Heart left ventricle (tissue), 16 donors: ENCODE measurements around the gene SMOC1. TPM values are rescaled to one million over a fixed set of nuclear protein-coding genes. Genes with fewer than 3 reads are reported as not detected.

Source experiments
- ATAC-seq, 4 donors: fragments of 200-7000 bp; cut with Tn5 transposase; one replicate each; pipeline ENCODE4 v1.9.1; 2020 to 2022; ENCODE audit warnings: moderate library complexity in 4 of 4, mild to moderate bottlenecking in 3 of 4, moderate number of reproducible peaks in 1 of 4
- DNase-seq, 5 donors: peaks; one replicate each; pipeline ENCODE4 v3.0.0-alpha.2; 2020
- H3K27ac ChIP-seq, 12 donors: fragments of 200-600 bp; sonication (generic) in 4 of 12; one replicate each; pipeline versions ENCODE4 v1.5.0 to v1.8.0; 2016 to 2022; ENCODE audit warnings: mild to moderate bottlenecking in 2 of 12
- H3K27me3 ChIP-seq, 9 donors: fragments of 200-600 bp; sonication (generic) in 2 of 9; one replicate each; pipeline versions ENCODE4 v1.5.1 to v1.8.0; 2016 to 2022; ENCODE audit warnings: mild to moderate bottlenecking in 3 of 9
- H3K36me3 ChIP-seq, 9 donors: fragments of 200-600 bp; sonication (generic) in 2 of 9; one replicate each; pipeline versions ENCODE4 v1.5.0 to v1.8.0; 2018 to 2022; ENCODE audit warnings: mild to moderate bottlenecking in 2 of 9
- H3K4me1 ChIP-seq, 12 donors: fragments of 200-600 bp; sonication (generic) in 4 of 12; one replicate each; pipeline versions ENCODE4 v1.5.0 to v1.8.0; 2016 to 2022; ENCODE audit warnings: mild to moderate bottlenecking in 3 of 12
- H3K4me3 ChIP-seq, 12 donors: fragments of 200-600 bp; sonication (generic) in 4 of 12; one replicate each; pipeline versions ENCODE4 v1.5.0 to v1.8.0; 2017 to 2022; ENCODE audit warnings: mild to moderate bottlenecking in 9 of 12, moderate library complexity in 4 of 12
- H3K9me3 ChIP-seq, 12 donors: fragments of 200-600 bp; sonication (generic) in 4 of 12; one replicate each; pipeline versions ENCODE4 v1.5.0 to v1.8.0; 2016 to 2022; ENCODE audit warnings: mild to moderate bottlenecking in 1 of 12
- CTCF ChIP-seq, 12 donors: fragments of 200-600 bp; sonication (generic) in 4 of 12; IDR thresholded peaks; one replicate each; pipeline versions ENCODE4 v1.5.0 to v1.8.0; 2018 to 2022; ENCODE audit warnings: antibody characterized with exemption in 12 of 12, mild to moderate bottlenecking in 5 of 12
- POLR2A ChIP-seq, 2 donors: fragments of 450-650 bp; IDR thresholded peaks; one replicate each; pipeline ENCODE4 v1.6.1; 2017; ENCODE audit warnings: antibody characterized with exemption in 2 of 2, mild to moderate bottlenecking in 2 of 2, moderate library complexity in 2 of 2
- WGBS, 4 donors: extraction: QIAGEN DNeasy Blood & Tissue Kit in 2 of 4; methylation state at CpG; one replicate each; pipeline versions ENCODE4 v1.1.5 to v1.1.7; 2013 to 2018; 5-methylcytosine and 5-hydroxymethylcytosine counted together
- intact Hi-C, 10 donors: fragments of 100-400 bp; cut with DNase I; formaldehyde crosslinking; loops; one replicate each; pipeline versions ENCODE4 v1.11.1 to v1.14.2; 2022
- polyA plus RNA-seq, 2 donors: library from polyadenylated mRNA; stranded (reverse); fragments of 200-250 nt; gene quantifications; one replicate each; pipeline ENCODE4 v1.2.3, GENCODE V29; 2013
- total RNA-seq, 9 donors: library from RNA; depleted of rRNA in 2 of 9; stranded (reverse); fragments of >200 nt in 2 of 9; fragmentation: NEBNext Ultra II Directional in 3 of 9; extraction: Animal tissue kit (Norgen Biotek cat#: 25700) in 3 of 9; gene quantifications; one replicate each; pipeline versions ENCODE4 v1.1.0 to v1.2.4, GENCODE V29; 2016 to 2023
- donor health status: ischemic (EF 13 %, LVEDD 7.1; RV severe dilation, severe dysfunction).
- donor health status: healthy with polysubstance abuse.
- donor health status: DM: no; HTN: yes; CAD: no.
- donor health status: DM: no; HTN: no; CAD: no.
- donor health status: ischemic (EF 25% LVEDD 6.9; RV normal size, moderate dysfunction).
- donor health status: ischemic (EF 25% LVEDD 5.7; RV mildly dilated, moderate dysfunction).
- donor health status: healthy.
- donor health status: DM: yes; HTN: yes; CAD: no.
- donor health status: ischemic (EF 35%, LVEDD 5.7; RV mildly dilated, moderate dysfunction).
- donor health status: nonischemic (EF 11% LVEDD 7.7; RV severe dilation, severe dysfunction).
- donor health status: DM: yes; HTN: yes; CAD: no.
- donor health status: PGD.
- donor health status: ischemic (EF 29% LVEDD 5.4; RV normal size, mild dysfunction).
- donor health status: nonischemic (EF 23%, LVEDD 6.1; RV moderate dilation, normal function).

Gene SMOC1
- total and polyA plus RNA-seq, 11 donors: 0.57 to 2.8 (median 0.85) TPM; not detected in 2

DNA sequence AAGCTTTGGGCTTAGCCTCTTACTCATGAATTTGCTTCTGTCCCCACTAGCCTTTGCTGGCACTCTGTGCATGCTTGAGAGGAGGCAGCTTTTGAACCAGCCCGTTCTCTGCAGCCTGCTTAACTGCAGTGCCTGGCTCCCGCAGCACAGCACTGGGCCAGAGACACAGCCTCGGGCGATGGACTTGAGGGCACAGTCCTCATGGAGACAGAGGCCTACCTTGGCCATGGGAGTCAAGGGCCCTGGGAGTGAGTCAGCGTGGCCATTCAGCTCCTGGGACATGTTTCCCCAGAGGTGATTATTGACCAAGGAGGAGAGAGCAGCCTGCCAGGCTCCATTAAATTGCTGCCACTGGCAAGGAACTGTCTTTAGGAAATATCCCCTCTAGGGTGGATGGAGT, 93.5 kb downstream of the SMOC1 start:
- H3K4me3 ChIP-seq: no peak overlapping the region
- no peak for DNase-seq
- peaks cover 0 to 18% (median 0%) of the 10 kb centered on the region in 9 donors for H3K27me3 ChIP-seq
- H3K36me3 ChIP-seq: no peaks in the 10 kb centered on the region
- no peaks in the 10 kb centered on the region for H3K9me3 ChIP-seq
- no peak for TF ChIP-seq CTCF (IDR thresholded peaks at IDR 0.05)
- TF ChIP-seq POLR2A (IDR thresholded peaks at IDR 0.05): no peak
- no peaks in the 10 kb centered on the region for H3K4me1 ChIP-seq
- no peak for ATAC-seq
- WGBS, 4 donors: 84 to 92% (median 86%) methylated on average over 5 of the region's 5 CpGs; no CpG with 5 or more reads in 1 of the 4 donors
- H3K27ac ChIP-seq: no peak overlapping the region
- intact Hi-C loops: no loop called here

- H3K27ac ChIP-seq: no peak overlapping the region
- no peaks in the 10 kb centered on the region for H3K36me3 ChIP-seq
- H3K9me3 ChIP-seq: no peaks in the 10 kb centered on the region
- DNase-seq: no peak
- intact Hi-C loops: no loop called here
- no peaks in the 10 kb centered on the region for H3K4me1 ChIP-seq
- TF ChIP-seq CTCF (IDR thresholded peaks at IDR 0.05): no peak
- TF ChIP-seq POLR2A (IDR thresholded peaks at IDR 0.05): no peak
- peaks cover 0 to 18% (median 0%) of the 10 kb centered on the region in 9 donors for H3K27me3 ChIP-seq
- H3K4me3 ChIP-seq: no peak overlapping the region
- WGBS, 4 donors: 29 to 57% (median 36%) methylated on average over 1 of the region's 1 CpG
- no peak for ATAC-seq
These were observed 94.6 kb downstream of the SMOC1 start for GRCh38 chr14:69973846-69974245.

GRCh38 chr14:69979882-69980281, 100.7 kb downstream of the SMOC1 start:
- H3K4me3 ChIP-seq: no peak overlapping the region
- intact Hi-C loops: no loop called here
- ATAC-seq (no peak), DNase-seq (no peak)
- H3K9me3 ChIP-seq: no peaks in the 10 kb centered on the region
- TF ChIP-seq CTCF (IDR thresholded peaks at IDR 0.05): no peak
- no peak for TF ChIP-seq POLR2A (IDR thresholded peaks at IDR 0.05)
- WGBS, 4 donors: 67 to 93% (median 90%) methylated on average over 1 of the region's 1 CpG
- H3K4me1 ChIP-seq: no peaks in the 10 kb centered on the region
- no peak overlapping the region for H3K27ac ChIP-seq
- peaks cover 0 to 29% (median 0%) of the 10 kb centered on the region in 9 donors for H3K27me3 ChIP-seq
- H3K36me3 ChIP-seq: no peaks in the 10 kb centered on the region

DNA sequence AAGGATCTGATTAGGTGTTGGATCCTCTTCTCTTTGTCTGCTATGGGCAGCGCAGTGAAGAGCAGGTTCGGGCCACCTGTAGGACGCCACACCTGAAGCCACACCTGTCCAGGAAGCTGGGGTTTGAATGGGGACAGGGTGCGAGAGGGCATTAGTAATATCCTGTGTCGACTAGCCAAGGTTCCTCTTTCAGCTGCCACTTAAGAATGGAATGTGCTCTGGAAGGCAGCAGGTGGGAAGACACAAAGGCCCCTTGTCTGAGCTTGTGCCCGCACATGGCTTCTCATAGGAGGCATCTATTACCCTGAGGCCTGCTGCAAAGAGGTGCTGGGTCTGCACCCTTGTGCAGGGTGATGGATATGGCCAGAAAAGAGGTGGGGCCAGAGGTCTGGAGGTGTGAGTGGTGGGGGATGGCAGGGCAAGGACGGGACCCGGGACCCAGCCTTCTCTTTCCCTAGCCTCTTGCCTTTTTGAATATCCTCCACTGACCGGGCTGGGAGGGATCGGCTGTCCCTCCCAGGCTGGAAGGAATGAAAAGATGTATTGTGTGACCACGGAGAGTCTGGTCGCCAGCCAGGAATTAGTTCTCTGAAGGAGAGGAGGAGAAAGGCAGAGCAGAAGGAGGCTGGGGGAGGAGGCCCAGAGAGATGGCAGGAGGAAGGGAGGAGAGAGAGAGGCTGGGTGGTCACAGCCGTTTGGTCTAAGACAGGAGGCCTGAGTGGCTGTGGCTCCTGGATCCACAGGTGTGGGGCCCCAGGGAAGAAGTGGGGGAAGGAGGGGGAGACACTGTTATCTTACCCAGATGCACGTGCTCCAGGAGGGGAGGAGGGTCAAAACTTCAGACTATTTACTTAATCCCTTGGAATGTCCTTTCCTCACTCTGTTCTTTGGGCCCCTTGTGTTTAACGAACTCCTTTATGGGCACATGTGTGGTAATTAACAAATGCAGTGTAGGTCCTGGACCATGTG, 101.5 kb downstream of the SMOC1 start:
- TF ChIP-seq CTCF (IDR thresholded peaks at IDR 0.05) (no peak), POLR2A (IDR thresholded peaks at IDR 0.05) (no peak)
- no peaks in the 10 kb centered on the region for H3K36me3 ChIP-seq
- no peak overlapping the region for H3K27ac ChIP-seq
- DNase-seq (no peak), ATAC-seq (no peak)
- 57 to 64% (median 62%) methylated on average over 15 of the region's 15 CpGs for WGBS, 4 donors
- peaks cover 0 to 22% (median 0%) of the 10 kb centered on the region in 9 donors for H3K27me3 ChIP-seq
- H3K4me3 ChIP-seq: no peak overlapping the region
- H3K4me1 ChIP-seq: no peaks in the 10 kb centered on the region
- no peaks in the 10 kb centered on the region for H3K9me3 ChIP-seq
- intact Hi-C loops: no loop called here
